CD4-positive, alpha-beta T cell treated with Interleukin-6 for 4 hours (primary cell): Measurements from ENCODE around the gene CARF.
"Not testable (repeated sequence)": the region's sequence is repeated elsewhere in the genome, so short reads cannot be mapped to it uniquely, and the experiment has no call there.

Experiments
- DNase-seq: peaks from one replicate; pipeline ENCODE4 v3.0.0-alpha.2; 2020; ENCODE audit warnings: mixed read lengths

CARF gene

GRCh38 chr2:202911512-202912341 lies at the start of gene CARF, which contains the start of gene WDR12:
Gene CARF, plus strand, starts transcription at chr2:202912275. Its CDS starts 29,628 bp downstream, at chr2:202941903.
Gene WDR12, minus strand, starts transcription at chr2:202911673. Its CDS starts 197 bp downstream, at chr2:202911476.
- peak; percentile 92 for DNase-seq

DNA sequence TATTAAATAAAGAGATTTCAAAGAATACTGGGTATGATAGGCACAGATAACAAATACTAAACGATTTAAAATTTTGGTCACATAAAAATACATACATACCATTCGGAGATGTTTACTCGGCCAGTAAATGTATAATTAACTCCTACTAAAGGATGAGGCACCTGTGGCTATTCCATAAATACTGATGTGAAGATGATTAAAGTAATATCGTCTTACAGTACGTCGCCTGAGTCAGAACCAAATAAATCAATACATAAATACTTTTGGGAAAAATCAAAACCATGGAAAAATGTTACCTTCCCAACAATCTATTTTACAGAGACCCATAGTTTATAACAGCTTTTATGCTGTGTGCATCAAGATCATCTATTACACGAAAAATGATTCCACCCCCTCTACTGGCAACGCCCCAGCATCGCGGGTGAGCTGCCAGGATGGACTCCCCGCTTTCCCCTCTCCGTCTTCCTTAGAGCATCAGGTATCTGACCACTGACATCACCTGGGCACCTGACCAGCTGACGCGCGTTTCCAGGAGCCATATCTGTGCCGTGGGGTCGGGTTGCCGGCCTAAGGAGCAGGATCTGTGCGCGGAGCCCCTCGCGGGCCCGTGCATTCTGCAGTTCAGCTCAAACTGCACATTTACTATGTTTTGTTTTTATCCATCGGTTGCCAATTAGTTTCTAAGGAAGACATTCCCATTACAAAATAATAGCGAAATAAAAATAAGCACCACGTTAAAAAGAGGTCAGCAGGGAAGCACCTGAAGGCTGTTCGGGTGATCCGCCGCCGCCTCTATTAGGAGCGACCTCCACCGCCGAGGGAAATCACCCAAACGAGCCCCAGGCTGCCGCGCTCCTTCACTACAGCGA lies 41.4 kb upstream of the CARF start:
- peak; percentile 68 for DNase-seq

GRCh38 chr2:202871300-202872141 lies 40.6 kb upstream of the CARF start, which contains the start of gene ICA1L:
Gene ICA1L, minus strand, starts transcription at chr2:202871766. Its CDS starts 42,757 bp downstream, at chr2:202829009.
- peak; percentile 56 for DNase-seq

GRCh38 chr2:202877699-202878098 lies 34.4 kb upstream of the CARF start:
- DNase-seq, result no peak

- DNase-seq, result no peak
Measured at GRCh38 chr2:202881570-202881969, 30.5 kb upstream of the CARF start.

DNA sequence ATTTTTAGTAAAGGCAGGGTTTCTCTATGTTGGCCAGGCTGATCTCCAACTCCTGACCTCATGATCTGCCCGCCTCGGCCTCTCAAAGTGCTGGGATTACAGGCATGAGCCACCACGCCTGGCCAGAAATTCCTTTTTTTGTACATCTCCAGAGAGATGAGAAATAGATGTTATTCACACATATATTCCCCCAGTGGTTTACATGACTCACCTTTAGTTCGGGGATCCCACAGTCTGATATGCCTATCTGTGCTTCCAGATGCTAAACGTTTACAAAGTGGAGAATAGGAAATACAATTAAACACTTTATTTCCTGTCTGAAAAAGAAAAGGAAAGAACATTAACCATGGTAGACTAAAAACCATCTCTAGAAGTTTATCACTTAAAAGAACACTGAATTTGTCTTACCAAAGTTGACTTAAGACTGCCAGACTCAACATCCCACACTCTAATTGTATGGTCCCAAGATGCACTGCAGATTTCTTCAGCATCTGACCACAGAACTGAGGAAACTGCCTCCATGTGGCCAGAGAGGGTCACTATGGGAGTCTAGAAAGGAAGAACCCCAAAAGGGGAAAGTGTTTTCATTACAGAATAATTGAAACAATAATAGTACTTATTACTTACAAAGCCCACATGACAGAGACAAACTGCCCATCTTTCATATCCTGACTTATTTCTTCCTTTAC lies 27.9 kb upstream of the CARF start:
- DNase-seq, result no peak

DNA sequence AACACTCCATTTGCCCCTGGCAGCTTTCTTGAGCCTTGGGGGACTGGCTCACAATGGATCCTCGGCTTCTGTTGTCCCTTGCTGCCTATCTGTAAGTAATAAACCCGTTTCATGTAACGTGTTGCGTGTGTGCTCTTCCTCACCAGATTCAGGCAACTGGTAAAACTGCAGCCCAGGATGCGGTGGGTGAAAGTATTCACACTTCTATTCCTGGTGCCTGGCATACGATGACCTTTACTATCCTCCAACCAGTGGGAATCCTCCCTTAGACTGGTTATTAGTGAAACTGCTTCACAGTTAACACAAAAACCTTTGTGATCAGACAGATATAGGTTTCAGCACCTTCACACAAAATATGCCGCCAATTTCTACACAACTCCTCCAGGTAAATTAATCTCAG lies 26.9 kb upstream of the CARF start:
- no peak for DNase-seq

- DNase-seq, result not testable (repeated sequence)
Measured at GRCh38 chr2:202905507-202905906, 6.6 kb upstream of the CARF start.

GRCh38 chr2:202908186-202908585 lies 3.9 kb upstream of the CARF start:
- no peak for DNase-seq

- DNase-seq, result no peak
Measured at GRCh38 chr2:202909394-202910192, 2.5 kb upstream of the CARF start.

- not testable (repeated sequence) for DNase-seq
Measured at GRCh38 chr2:202910250-202910649, 1.8 kb upstream of the CARF start.

DNA sequence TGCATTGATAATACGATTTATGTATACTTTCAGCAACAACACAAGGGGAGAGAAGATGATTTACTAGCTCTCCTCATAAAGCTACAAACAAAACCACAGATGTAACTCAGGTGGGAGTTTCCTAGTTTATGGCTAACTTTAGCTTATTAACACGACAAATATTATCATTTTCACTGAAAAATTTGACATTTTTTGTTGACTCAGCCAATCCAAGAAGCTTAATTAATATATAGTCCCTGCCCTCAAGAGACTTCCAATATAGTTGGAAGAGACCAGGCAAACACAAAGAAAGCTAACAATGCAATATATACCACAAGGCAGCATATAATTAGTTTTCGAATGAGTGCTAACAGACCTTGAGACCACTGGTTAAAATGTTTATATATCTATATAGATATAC lies 1.4 kb upstream of the CARF start:
- DNase-seq, result no peak

DNA sequence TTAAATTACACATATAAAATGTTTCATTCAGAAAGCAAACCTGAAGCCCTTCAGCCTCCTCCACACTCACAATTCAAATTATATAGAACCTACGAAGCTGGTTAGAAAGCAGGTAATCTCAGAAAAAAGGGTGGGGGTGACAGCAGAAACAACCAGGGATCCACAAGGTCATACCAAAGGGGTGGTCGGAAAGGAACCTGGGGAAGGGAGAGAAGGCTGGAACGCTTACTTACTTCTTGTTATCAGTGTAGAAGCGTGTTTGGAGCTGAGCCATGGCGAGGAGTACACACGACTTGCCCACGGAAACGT lies 918 bp upstream of the CARF start:
- no peak for DNase-seq

GRCh38 chr2:202912342-202913201 lies 497 bp downstream of the CARF start:
- DNase-seq, result not testable (repeated sequence)

GRCh38 chr2:202918860-202919259 lies 6.8 kb downstream of the CARF start:
- no peak for DNase-seq

DNA sequence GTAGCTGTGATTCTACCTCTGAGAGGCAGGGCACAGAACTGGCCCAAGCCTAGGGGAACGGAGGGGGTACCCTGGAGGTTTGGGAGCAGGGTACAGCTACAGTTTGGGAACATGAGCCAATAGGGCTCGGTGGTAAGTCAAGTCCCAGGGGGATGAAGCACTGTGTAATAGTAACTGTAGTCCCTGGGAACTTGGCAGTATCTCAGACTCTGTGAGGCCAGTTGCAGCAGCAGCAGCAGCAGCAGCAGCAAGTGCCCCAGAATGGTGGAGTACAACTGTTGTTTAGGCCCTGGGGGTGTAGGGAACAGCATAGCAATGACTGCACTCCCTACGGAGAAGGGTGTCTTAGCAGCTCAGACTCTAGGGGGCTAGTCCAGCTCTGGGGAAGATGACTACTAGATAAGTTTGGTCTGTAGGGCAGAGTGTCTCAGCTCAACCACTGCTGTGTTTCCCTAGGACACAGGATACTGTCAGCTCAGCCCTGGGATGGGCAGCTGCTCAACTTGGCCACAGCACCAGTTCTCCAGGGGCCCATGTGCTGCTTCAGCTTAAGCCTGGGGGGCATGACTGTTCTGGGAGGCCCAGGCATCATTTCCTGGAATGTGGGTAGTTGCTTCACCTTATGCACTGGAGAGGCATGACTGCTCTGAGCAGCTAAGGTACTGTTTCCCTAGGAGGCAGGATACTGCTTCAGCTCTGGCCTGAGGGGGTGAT lies 20.5 kb downstream of the CARF start:
- DNase-seq, result no peak

DNA sequence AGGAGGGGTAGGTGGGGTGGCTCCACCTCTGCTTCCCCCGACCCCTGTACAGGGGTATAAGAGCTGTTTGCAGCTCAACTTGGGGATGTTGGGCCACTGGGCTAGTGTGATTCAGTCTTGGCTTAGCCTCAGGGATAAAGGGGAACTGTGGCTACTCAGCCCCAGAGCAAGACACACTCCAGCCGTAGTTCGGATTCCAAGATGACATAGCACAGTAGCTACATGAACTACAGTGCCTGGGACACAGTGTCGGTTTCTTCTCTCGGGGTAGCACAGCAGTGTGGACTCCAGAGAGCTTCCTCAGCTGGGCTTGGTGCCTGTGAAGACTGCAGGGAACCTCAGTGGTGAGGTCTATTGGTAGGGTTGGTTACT lies 21.1 kb downstream of the CARF start:
- DNase-seq, result no peak

DNA sequence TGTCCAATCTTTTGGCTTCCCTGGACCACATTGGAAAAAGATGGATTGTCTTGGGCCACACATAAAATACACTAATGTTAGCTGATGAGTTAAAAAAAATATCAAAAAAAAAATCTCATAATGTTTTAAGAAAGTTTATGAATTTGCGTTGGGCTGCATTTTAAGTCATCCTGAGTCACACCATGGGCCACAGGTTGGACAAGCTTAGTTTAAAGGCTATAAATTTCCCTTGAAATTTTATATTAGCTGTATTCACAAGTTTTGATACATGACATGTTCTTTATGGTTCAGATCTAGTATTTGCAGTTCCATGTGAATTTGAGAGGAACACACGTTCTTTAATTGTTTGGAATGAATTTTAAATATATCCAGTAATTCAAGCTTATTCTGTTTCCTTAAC lies 21.9 kb downstream of the CARF start:
- no peak for DNase-seq

- DNase-seq, result no peak
Measured at GRCh38 chr2:202934456-202934855, 22.4 kb downstream of the CARF start.

GRCh38 chr2:202938960-202939359 lies 26.9 kb downstream of the CARF start:
- no peak for DNase-seq
